ENCODE data around the gene BICDL2. TPM values are rescaled to one million over a fixed set of nuclear protein-coding genes. Genes with fewer than 3 reads are reported as not detected.

The BICDL2 gene
- polyA plus RNA-seq, 1 donor from 2014 or later, result 0.37 TPM

GRCh38 chr16:2983706-2984136 lies 53.0 kb downstream of the BICDL2 start:
- Histone ChIP-seq H3K27me3 (ENCODE audit: insufficient read depth, low read depth, low read length) (no peaks in the 10 kb centered on the region), H3K4me2 (ENCODE audit: low read length) (no peak overlapping the region), H3K9ac (ENCODE audit: low read length) (no peak overlapping the region), H2AFZ (ENCODE audit: low read depth, low read length) (no peak overlapping the region), H3K9me3 (ENCODE audit: low read length) (no peaks in the 10 kb centered on the region), H3K9me2 (ENCODE audit: insufficient read depth, low read length) (no peaks in the 10 kb centered on the region), H4K20me1 (ENCODE audit: insufficient read depth) (no peaks in the 10 kb centered on the region), H3F3A (ENCODE audit: insufficient read depth, low read length, poor library complexity, severe bottlenecking) (no peaks in the 10 kb centered on the region), H3K4me3 (ENCODE audit: low read length) (peak overlapping the region; percentile 28), H3K27ac (ENCODE audit: low read length) (no peak overlapping the region), H3K36me3 (ENCODE audit: insufficient read depth, low read length) (no peaks in the 10 kb centered on the region), H3K79me2 (replicated peaks; ENCODE audit: insufficient read depth, low read length) (no peaks in the 10 kb centered on the region)
- no peak for TF ChIP-seq POLR2AphosphoS5 (IDR thresholded peaks at IDR 0.05)
- TF ChIP-seq CTCF (IDR thresholded peaks at IDR 0.05; ENCODE audit: poor library complexity, severe bottlenecking), result peak; percentile 92
- no peak for TF ChIP-seq MXI1 (conservative IDR thresholded peaks at IDR 0.05; ENCODE audit: poor library complexity, severe bottlenecking)
- no peak for TF ChIP-seq TAF1 (IDR thresholded peaks at IDR 0.05; ENCODE audit: low read depth)
- TF ChIP-seq EZH2 (IDR thresholded peaks at IDR 0.05; ENCODE audit: borderline replicate concordance, insufficient read depth, low read length, poor library complexity, severe bottlenecking), result no peak
- peak; percentile 77 for TF ChIP-seq RAD21 (conservative IDR thresholded peaks at IDR 0.05)
- TF ChIP-seq SMC3 (conservative IDR thresholded peaks at IDR 0.05; ENCODE audit: poor library complexity), result peak; percentile 68
- TF ChIP-seq REST (IDR thresholded peaks at IDR 0.05; ENCODE audit: borderline replicate concordance), result no peak
- TF ChIP-seq EP300 (conservative IDR thresholded peaks at IDR 0.05; ENCODE audit: poor library complexity, severe bottlenecking), result peak; percentile 18

DNA sequence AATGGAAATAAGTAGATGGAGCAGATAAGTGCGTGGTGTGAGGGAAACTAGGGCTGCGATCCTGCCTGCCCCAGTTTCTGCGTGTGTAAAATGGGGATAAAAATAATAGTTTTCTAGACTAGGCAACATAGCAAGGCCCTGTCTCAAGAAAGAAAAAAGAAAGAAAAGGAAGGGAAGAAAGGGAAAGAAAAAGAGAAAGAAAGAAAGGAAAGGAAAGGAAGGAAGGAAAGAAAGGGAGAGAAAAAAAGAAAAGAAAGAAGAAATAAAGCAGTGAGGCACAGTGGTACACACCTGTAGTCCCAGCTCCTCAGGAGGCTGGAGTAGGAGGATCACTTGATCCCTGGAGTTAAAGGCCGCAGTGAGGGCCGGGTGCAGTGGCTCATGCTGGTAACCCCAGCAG lies 54.3 kb downstream of the BICDL2 start:
- TF ChIP-seq TAF1 (IDR thresholded peaks at IDR 0.05; ENCODE audit: low read depth), result no peak
- TF ChIP-seq POLR2AphosphoS5 (IDR thresholded peaks at IDR 0.05), result no peak
- no peak for TF ChIP-seq CTCF (IDR thresholded peaks at IDR 0.05; ENCODE audit: poor library complexity, severe bottlenecking)
- TF ChIP-seq MXI1 (conservative IDR thresholded peaks at IDR 0.05; ENCODE audit: poor library complexity, severe bottlenecking), result no peak
- no peak for TF ChIP-seq RAD21 (conservative IDR thresholded peaks at IDR 0.05)
- no peak for TF ChIP-seq SMC3 (conservative IDR thresholded peaks at IDR 0.05; ENCODE audit: poor library complexity)
- TF ChIP-seq EZH2 (IDR thresholded peaks at IDR 0.05; ENCODE audit: borderline replicate concordance, insufficient read depth, low read length, poor library complexity, severe bottlenecking), result no peak
- TF ChIP-seq EP300 (conservative IDR thresholded peaks at IDR 0.05; ENCODE audit: poor library complexity, severe bottlenecking), result no peak
- no peak for TF ChIP-seq REST (IDR thresholded peaks at IDR 0.05; ENCODE audit: borderline replicate concordance)
- no peak overlapping the region for H3K4me3 ChIP-seq (ENCODE audit: low read length)
- no peak overlapping the region for H3K4me2 ChIP-seq (ENCODE audit: low read length)
- no peak overlapping the region for H3K27ac ChIP-seq (ENCODE audit: low read length)
- H2AFZ ChIP-seq (ENCODE audit: low read depth, low read length), result no peak overlapping the region
- no peaks in the 10 kb centered on the region for H3F3A ChIP-seq (ENCODE audit: insufficient read depth, low read length, poor library complexity, severe bottlenecking)
- H3K9ac ChIP-seq (ENCODE audit: low read length), result no peak overlapping the region
- H3K9me2 ChIP-seq (ENCODE audit: insufficient read depth, low read length), result no peaks in the 10 kb centered on the region
- no peaks in the 10 kb centered on the region for H3K36me3 ChIP-seq (ENCODE audit: insufficient read depth, low read length)
- H3K79me2 ChIP-seq (replicated peaks; ENCODE audit: insufficient read depth, low read length), result no peaks in the 10 kb centered on the region
- no peaks in the 10 kb centered on the region for H3K9me3 ChIP-seq (ENCODE audit: low read length)
- H3K27me3 ChIP-seq (ENCODE audit: insufficient read depth, low read depth, low read length), result no peaks in the 10 kb centered on the region
- no peaks in the 10 kb centered on the region for H4K20me1 ChIP-seq (ENCODE audit: insufficient read depth)
